Stimulated activated CD8-positive, alpha-beta memory T cell treated with anti-CD3 and anti-CD28 coated beads, Interleukin-7, amount 100 ng/mL, for 48 hours (primary cell): ENCODE measurements around the gene ADGRE1.

Source experiments
- DNase-seq, 2 donors: peaks; one replicate each; pipeline ENCODE4 v3.0.0-alpha.2; 2020; ENCODE audit warnings: low read depth in 1 of 2; ENCODE audit errors: extremely low read depth in 1 of 2

ADGRE1 gene

DNA sequence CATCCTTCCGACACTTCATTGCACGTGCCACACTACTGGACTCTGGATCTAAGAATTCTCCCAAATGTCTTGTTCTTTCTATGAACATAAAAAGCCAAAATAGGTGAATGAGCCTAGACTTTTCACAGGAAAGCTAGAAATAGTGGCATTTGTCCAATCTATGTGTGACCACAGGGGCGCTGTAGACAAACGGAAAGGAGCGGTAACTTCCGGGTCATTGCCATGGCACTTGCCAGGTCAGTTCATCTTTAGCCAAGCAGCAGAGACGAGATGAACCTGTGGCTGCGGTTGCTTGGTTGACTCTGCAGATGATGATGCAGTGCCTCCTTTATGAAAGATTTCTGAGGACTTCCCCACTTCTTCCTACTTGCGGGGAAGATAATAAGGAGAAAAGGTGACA is 65.6 kb downstream of the ADGRE1 start:
- no peak for DNase-seq

DNA sequence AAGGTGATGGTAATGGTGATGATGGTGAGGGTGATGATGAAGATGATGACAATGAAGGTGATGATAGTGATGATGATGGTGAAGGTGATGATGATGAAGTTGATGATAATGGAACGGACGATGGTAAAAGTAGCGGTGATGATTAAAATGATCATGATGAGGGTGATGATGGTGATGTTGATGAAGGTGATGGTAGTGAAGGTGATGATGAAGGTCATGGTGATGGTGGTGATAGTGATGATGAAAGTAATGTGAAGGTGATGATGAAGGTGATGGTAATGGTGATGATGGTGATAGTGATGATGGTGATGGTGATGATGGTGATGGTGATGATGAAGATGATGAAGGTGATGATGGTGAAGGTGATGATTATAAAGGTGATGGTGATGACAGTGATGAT is 67.7 kb downstream of the ADGRE1 start:
- no peak for DNase-seq

DNA sequence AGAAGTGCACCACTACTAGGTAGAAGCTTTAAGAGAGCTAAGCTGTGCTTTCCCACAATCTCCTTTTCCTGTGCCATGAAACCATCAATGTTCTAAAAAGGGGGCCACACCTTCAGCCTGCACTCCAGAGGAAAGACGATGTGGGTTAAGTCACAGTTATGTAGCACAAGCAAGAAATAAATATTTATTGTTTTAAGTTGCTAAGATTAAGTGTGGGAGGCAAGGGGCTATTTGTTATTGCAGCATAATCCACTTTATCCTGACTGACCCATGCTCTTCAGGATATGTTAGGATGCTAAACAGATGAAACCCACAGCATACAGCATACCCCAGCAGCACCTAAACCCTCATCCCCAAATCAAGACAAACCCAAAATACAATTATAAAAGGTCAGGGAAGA is 69.2 kb downstream of the ADGRE1 start:
- no peak for DNase-seq

DNA sequence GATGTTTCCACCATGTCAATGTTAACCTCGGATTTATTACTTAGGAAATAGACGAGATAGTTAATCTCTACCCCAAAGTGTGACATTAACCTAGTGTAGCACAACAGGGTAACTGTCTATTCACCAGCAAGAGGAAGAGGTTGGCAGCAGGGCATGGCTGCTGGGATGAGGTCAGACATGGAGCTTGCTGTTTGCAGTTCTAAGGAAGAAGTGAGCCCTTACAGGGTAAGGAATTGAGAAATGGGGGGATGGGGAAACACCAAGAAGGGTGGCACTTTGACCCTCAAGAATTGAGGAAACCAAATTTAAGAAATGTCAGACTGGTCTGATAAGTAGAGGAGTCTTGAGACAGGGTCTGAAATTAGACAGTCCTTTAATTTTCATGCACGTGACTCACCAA is 71.4 kb downstream of the ADGRE1 start:
- DNase-seq, result no peak

DNA sequence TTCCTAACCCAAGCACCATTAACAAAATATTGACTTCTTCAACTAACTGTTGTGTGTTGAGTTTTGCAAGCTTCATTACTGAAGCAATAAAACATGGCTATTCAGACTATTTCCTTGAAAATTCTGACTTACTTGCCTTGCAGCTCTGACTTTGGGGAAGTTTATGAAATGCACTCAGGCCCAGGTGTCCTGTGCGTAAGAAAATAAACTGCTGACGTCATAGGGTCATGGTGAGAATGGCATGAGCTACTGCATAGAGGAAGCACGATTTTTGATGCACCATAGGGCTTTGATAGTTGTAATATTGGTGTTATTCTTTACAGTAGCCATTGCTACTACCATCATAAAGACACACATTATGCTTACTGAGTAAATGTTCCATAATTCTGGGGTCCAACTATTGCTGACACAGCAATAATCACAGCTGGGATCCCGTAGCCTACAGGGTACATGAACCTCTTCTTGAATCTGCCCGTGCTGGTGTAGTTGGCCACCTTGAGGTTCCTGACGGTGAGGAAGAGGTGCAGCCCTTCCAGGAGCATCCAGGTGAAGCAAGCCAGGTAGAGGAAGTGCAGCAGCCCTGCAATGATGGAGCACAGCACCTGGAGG is 76.0 kb downstream of the ADGRE1 start:
- DNase-seq, result no peak

DNA sequence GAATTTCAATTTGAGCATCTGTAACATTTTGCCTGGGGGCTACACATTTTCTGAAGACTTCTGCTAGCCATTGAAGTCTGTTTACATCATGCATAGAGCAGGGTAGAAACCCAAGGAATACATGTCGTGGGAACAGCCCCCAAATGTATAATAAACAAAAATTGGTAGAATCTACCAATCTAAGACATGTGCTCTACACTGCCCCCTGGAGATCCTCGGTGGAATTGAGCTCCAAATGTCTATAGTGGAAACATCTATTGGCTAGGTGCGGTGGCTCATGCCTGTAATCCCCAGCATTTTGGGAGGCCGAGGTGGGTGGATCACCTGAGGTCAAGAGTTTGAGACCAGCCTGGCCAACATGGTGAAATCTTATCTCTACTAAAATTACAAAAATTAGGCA is 76.6 kb downstream of the ADGRE1 start:
- peak in 1 of 2 donors; percentile 16 for DNase-seq

DNA sequence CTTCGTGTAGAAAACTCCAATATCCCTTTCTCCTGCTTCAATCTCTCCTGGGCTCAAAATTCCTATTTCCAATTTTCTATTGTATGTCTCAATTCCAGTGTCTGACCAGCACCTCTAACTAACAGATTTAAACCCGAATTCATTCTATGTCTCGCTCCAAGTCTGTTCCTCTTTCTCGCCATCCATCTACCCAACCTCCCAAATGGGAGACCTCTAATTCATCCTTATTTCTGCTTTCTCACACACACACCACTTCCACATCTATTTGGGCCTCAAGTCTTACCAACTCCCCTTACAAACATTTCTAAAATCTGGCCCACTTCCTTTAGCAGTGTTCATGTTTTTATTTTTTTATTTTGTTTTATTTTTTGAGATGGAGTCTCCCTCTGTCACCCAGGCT is 80.6 kb downstream of the ADGRE1 start:
- DNase-seq, result no peak

DNA sequence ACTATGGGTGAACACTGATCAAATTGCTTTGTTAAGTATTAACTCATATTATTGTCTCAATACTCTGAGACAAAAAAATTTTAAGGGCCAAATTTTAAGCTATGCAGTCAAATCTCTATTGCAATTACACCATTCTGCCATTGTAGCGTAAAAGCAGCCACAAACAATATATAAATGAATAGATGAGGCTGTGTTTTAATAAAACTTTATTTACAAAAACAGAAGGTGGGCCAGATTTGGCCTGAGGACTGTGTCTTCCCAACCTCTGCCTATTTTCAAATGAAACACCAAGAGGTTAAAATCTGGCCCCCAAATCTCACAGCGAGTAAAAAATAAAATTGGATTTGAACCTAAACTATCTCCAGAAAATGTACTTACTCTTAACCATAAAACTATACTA is 82.1 kb downstream of the ADGRE1 start:
- DNase-seq, result no peak

DNA sequence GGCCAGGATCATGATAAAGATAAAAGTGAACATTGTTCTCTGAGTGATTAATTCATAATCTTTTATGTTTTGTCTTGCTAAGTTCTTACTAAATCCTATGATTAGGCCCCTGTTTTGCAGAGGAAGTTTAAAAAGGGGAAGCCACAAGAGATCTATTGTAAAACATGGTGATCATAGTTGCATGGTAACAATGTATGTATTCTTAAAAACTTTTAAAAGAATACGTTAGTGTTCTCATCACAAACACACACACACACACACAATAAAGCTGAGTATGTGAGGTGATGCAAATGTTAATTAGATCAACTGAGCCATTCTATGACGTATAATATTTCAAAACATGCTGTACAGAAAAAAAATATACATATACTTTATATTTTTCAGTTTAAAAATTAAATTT is 82.6 kb downstream of the ADGRE1 start:
- DNase-seq, result no peak

DNA sequence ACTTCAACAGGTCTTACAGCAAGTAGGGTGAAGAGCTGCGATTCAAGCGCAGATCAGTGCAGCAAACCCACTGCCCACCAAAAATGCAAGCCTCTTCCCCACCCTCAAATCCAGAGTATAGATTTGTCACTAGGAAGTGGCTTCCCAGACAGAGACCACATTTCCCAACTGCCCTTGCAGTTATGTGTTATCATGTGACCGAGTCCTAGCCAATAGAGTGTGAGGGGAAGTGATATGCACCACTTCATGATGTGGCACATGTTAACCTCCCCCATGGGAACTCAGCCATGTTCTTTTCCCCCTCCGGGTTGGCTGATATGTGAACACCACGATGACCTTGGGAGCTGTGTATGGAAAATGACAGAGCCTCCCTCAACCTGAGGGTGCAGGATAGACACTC is 83.1 kb downstream of the ADGRE1 start:
- no peak for DNase-seq

DNA sequence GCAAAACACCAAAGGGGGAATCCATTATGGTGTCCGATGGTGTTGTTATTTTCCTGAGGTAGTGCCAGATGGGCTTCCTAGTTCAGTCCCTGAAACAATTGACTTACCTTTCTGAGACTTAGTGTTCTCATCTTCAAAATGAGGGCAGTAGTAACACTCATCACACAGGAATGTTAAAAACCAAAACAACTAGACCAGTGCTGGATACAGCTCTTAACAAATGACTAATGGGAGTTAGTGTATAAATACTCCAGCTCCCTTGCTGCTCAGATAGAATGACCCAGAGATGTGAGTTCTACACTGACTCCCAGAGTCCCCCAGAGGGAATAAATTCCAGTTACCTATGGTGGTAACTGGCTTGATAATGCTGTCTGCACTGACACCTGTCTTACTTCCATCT is 84.0 kb downstream of the ADGRE1 start:
- DNase-seq, result no peak

DNA sequence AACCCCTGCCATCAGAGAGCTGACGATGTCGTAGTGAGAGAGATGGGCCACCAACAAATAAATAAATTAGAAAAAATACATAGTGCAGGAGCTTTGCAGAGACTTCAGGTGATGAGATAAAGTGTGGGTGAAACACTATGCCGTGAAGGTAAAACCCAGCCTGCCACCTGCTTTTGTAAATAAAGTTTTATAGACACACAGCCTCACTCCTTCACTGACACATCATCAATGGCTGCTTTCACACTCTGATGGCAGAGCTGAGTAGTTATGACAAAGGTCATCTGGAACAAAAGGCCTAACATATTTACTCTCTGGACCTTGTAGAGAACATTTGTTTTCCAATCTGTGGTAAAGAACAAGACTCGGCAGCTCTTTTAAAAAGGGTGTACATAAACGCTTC is 88.8 kb downstream of the ADGRE1 start:
- no peak for DNase-seq

DNA sequence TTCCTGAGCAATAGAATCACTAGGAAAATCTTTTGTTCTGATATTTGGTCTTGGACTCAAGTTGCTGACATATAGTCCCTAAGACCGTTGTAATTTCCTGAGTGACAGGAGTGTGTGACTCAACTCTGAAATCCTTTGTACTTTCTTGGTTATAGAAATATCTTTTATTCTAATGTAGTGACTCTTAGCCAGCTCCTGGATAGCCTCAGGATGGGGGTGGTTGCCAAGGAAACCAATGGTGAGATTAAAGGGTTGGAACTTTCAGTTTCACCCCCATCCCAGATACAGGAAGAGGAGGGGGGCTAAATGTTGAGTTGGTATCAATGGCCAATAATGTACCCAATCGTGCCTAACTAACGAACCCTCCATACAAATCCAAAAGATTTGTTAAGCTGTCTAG is 92.0 kb downstream of the ADGRE1 start:
- no peak for DNase-seq

DNA sequence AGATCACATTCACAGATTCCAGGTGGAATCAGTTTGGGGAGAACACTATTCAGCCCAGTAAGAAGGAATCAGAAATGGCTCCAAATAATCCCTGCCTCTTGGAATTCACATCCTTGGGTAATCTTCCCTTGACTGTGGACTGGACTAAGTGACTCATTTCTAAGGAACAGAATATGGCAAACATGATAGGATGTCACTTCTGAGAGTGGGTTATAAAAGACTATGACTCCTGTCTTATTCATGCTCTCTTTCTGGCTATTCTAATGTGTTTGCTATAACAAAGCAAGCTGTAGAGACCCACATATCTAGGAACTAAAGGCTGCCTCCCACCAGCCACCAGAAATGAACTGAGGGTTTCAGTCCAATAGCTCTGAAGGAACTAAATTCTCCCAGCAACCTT is 96.1 kb downstream of the ADGRE1 start:
- DNase-seq, result no peak

DNA sequence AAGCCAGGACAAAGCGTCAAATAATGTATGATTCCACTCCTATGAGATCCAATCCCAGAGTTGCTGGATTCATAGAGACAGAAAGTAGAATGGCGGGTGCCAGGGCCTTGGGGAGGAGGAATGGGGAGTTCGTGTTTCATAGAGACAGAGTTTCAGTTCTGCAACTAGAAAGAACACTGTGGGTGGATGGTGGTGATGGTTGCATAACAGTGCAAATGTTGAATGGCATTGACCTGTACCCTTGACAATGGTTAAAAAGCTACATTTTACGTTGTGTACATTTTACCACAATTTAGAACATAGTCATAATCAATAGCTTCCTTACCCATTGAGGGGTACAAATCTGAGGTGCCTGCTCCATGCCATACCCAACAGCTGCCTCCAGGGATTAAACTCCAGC is 100.5 kb downstream of the ADGRE1 start:
- no peak for DNase-seq

DNA sequence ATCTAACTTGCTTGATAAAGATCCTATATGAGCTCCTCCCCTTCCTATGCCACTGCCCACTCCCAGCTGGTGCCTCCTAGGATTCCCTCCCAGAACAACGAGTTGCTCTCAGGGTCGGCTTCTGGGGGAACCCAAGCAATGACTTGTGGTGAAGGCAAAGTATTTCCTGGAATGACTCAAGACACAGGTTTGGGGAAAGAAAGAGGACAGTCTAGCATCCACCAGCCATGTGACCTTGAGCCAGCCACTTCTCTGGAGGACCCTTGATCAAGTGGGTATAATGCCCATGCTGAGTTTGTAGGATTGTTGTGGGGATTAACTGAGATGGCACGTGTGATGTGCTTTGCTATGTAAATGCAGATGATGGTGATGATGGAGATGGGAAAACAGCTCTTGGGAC is 100.9 kb downstream of the ADGRE1 start:
- no peak for DNase-seq
